GM12891 (cell line): ENCODE results near the gene SNX20.
A peak's percentile ranks its signal among the peaks of the same experiment; 100 is the strongest.

Source experiments
- DNase-seq: peaks from one replicate; pipeline ENCODE4 v3.0.0; 2011; ENCODE audit warnings: low spot score; ENCODE audit not compliant: insufficient read length
- FAIRE-seq: peaks from 2 replicates; lab custom pipeline; 2011; peaks lifted over from hg19 to GRCh38; lab: Jason Lieb, UNC
- PAX5 ChIP-seq: IDR thresholded peaks from 2 replicates; pipeline ENCODE4 v1.6.1; 2011; ENCODE audit warnings: low read length, moderate library complexity, mild to moderate bottlenecking; ENCODE audit not compliant: insufficient read depth, severe bottlenecking
- POLR2A ChIP-seq: IDR thresholded peaks from 2 replicates; pipeline ENCODE4 v1.6.1; 2011; ENCODE audit warnings: low read depth, low read length, control low read depth
- POLR2AphosphoS5 ChIP-seq: IDR thresholded peaks from 2 replicates; pipeline ENCODE4 v1.6.1; 2011; ENCODE audit warnings: low read depth, low read length, control low read depth
- POU2F2 ChIP-seq: IDR thresholded peaks from 2 replicates; pipeline ENCODE4 v1.6.1; 2011; ENCODE audit warnings: low read depth, mild to moderate bottlenecking, control low read depth, low read length, moderate library complexity
- SPI1 ChIP-seq: IDR thresholded peaks from 2 replicates; pipeline ENCODE4 v1.6.1; 2011; ENCODE audit warnings: low read depth, low read length, control low read depth
- TAF1 ChIP-seq: IDR thresholded peaks from 2 replicates; pipeline ENCODE4 v1.6.1; 2011; ENCODE audit warnings: low read depth, low read length, control low read depth

The SNX20 gene

DNA sequence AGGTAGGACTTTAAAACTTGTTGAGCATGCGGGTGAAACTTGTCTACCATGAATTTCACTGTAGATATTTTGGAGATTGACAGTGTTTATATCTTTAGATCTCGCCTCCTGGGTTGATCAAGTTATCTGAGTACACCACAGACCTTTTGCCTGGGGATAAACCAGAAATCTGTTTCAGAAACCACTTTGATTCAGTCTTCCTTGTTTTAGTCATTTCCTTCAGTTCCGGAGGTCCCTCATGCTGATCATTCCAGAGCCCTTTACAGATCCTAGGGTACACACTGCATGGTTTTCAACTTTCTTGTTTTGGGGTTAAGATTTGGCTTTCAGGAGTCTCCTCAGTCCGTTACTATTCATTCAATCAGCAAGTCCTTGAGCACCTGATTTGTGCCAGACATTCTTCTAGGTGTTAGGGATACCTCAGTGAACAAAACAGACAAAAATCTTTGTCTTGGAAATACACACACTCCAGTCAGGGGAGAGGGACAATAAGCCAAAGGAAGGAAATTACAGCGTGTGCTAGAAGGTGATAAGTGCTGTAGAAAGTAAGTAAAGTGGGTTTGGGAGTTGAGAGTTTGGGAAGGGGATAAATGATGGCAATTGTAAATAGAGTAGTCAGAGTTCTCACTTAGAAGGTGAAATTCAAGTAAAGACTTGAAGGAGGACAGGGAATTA, 24.5 kb upstream of the SNX20 start:
- TF ChIP-seq POLR2A = no peak
- no peak for TF ChIP-seq PAX5
- TF ChIP-seq POU2F2 = no peak
- TF ChIP-seq POLR2AphosphoS5 = no peak
- TF ChIP-seq SPI1 = no peak
- TF ChIP-seq TAF1 = no peak
- FAIRE-seq (no peak), DNase-seq (no peak)

DNA sequence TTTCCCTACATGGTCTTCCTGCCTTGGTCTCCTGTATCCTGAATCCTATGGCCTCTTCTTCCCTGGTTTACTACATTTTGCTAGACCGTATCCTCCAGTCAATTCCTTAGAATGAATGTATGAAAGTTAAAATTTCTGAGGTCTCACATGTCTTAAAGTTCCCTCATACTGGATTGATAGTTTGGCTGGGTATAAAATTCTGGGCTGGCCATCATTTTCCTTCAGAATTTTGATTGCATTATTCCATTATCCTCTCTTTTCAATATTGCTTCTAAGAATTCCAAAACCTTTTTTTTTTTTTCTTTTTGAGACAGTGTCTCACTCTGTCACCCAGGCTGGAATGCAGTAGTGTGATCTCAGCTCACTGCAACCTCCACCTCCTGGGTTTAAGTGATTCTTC, 23.1 kb upstream of the SNX20 start:
- no peak for TF ChIP-seq PAX5
- TF ChIP-seq SPI1 = no peak
- no peak for TF ChIP-seq POLR2A
- no peak for TF ChIP-seq TAF1
- TF ChIP-seq POU2F2 = no peak
- TF ChIP-seq POLR2AphosphoS5 = no peak
- FAIRE-seq (no peak), DNase-seq (no peak)

DNA sequence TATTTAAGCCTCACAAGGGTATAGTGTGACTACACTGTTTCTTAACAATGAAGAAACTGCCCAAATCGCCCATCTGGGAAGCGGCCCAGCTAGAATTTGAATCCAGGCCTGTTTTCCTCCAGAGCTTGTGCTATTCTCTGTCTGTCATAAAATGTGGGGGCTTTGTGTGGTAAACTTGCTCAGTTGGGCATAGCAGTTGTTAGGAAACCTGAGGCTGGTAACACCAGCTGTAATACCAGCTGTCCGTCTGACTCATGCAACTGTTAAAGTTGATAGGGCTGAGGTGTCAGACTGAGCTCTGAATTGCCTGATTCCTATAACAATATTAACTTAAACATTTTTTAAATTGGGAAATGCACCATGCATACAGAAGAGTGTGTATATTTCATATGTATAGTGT, 21.6 kb upstream of the SNX20 start:
- FAIRE-seq = no peak
- TF ChIP-seq POLR2AphosphoS5 (no peak), POU2F2 (no peak), SPI1 (no peak), PAX5 (no peak), TAF1 (no peak), POLR2A (no peak)
- DNase-seq = no peak

DNA sequence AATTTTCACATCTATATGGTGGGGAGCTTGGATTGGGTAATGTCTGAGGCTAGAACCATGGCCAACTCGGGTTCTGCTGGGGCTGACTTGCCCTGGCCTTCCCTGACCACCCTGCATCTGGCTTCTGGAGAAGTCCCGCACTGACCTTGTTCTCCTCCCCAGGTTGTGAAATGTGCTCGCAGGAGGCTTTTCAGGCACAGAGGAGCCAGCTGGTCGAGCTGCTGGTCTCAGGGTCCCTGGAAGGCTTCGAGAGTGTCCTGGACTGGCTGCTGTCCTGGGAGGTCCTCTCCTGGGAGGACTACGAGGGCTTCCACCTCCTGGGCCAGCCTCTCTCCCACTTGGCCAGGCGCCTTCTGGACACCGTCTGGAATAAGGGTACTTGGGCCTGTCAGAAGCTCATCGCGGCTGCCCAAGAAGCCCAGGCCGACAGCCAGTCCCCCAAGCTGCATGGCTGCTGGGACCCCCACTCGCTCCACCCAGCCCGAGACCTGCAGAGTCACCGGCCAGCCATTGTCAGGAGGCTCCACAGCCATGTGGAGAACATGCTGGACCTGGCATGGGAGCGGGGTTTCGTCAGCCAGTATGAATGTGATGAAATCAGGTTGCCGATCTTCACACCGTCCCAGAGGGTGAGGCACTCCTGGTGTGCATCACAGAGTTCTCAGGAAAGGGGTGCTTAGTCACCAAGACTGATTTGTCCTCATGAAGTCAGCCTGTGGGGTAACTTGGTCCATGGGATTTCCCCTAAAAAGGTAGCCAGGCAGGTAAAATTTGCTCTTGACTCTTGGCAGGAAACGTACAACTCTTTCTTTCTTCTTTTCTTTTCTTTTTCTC, 18.4 kb upstream of the SNX20 start:
- no peak for TF ChIP-seq POLR2AphosphoS5
- TF ChIP-seq PAX5 = no peak
- TF ChIP-seq POU2F2 = no peak
- TF ChIP-seq TAF1 = no peak
- TF ChIP-seq SPI1 = no peak
- no peak for TF ChIP-seq POLR2A
- DNase-seq = no peak
- FAIRE-seq = peak; percentile 48

DNA sequence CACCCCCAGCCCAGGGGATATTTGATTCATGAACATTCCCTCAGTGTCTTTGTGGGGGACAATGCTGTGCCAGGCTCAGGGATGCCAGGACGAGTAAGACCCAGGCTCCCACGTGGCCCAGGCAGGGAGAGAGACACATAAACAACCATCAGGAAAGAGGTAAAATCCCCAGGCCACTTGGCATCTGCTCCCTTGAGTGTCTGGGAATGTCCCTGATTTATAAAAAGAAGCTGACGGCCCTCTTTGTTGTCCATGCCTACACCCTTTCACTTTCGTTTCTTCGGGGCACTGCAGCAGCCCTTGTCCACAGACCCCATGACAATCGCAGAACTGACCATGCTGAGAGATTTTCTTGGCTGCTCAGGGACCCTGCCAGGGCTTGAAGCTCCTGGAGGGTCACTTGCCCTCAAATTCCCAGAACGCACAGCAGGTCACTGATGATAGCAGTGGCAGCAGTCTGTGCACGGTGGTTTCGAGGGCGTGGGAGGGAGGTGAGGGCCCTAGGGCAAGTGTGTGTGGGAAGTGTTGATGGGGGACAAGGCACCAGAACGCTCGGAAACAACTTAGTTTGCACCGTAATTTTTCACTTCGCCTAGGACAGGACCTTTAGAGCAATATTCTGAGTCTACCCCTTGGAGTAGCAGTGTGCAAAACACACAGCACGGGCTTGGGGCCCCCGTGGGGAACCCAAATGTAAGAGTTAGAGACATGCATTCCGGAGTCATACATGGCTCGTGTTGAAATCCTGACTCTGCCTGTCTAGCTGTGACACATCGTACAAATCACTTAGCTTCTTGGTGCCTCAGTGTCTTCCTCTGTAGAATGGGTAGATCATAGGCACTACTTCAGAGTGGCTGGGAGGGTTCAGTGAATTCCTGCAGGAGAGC, 17.0 kb upstream of the SNX20 start:
- DNase-seq (no peak), FAIRE-seq (peak; percentile 96)

DNA sequence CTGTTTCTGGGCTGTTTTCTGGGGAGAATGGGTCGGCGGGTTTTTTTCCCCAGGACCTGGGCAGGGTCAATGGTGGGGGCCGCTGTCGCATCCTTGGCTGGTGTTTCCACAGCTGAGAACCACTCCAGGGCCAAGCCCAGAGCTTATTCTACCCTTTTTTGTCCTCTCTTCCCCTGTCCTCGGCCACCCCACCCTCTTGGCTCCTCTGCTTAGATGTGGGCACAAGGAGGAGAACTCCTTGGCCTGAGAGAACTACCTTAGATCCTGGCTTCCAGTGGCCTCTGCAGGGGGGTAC, 16.3 kb upstream of the SNX20 start:
- FAIRE-seq (no peak), DNase-seq (no peak)
- no peak for TF ChIP-seq SPI1
- TF ChIP-seq POLR2AphosphoS5 = no peak
- TF ChIP-seq POLR2A = no peak
- no peak for TF ChIP-seq TAF1

More for the DNA sequence above, 17.0 kb upstream of the SNX20 start:
- TF ChIP-seq SPI1 (no peak), PAX5 (no peak), POLR2AphosphoS5 (no peak), TAF1 (peak; percentile 15; the same call in 1 of the 2 replicates), POLR2A (no peak), POU2F2 (peak; percentile 49; the same call in 1 of the 2 replicates)

DNA sequence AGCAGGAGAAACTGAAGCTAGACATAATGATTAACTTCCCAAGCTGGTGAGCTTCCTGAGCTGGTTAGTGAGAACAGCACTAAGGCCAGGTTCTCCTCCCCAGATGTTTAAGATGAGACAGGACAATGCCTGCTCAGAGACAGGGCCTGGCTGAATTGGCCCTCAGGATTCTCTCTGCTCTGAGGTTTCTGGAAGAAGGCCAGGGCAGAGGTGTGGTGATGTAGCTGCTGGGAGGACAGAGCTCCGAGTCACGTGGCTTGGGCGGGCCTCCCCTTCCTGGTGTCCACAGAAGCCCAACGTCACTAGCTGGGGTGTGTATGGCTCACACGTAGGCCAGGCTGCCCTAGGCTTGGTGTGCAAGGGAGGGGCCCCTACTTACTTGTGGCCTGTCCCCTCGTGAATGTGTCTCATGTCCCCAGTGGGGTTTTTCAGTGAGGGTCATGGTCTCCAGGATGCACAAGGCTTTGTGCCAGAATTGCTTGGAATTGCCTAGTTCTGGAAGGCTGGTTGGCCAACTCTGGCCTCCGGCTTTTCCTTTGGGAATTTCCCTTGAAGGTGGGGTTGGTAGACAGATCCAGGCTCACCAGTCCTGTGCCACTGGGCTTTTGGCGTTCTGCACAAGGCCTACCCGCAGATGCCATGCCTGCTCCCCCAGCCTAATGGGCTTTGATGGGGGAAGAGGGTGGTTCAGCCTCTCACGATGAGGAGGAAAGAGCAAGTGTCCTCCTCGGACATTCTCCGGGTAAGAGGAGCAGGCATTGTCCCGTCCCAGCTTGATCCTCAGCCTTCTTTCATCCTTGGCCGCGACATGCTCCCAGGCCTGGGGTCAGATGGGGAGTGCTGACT, 15.7 kb upstream of the SNX20 start:
- TF ChIP-seq TAF1 = 0 out of 2 replicates have a peak, but pooled peaks have one; percentile 14
- TF ChIP-seq POLR2AphosphoS5 = no peak
- no peak for DNase-seq
- peak; percentile 93 for FAIRE-seq

DNA sequence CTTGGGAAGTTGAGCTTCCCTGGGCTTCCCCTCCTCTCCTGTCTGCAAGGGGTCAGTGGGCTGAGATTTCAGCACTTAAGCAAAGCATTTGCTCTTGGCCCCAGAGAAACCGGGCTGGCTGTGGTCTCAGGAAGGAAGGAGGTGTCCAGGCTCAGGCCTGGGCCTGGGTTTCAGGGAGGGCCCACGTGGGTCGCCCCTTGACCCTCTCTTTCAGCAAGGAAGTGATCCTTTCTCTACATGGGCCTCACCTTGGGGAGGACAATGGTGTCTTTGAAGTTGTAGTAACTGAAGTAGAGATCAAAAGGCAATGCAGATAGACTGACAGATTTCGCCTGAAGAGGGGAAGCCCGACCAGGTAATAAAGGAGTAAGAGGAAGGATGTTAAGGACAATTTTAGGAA, 15.0 kb upstream of the SNX20 start:
- FAIRE-seq (no peak), DNase-seq (no peak)
- TF ChIP-seq PAX5 = no peak
- TF ChIP-seq SPI1 = peak; percentile 77
- no peak for TF ChIP-seq TAF1
- no peak for TF ChIP-seq POLR2A
- no peak for TF ChIP-seq POU2F2
- no peak for TF ChIP-seq POLR2AphosphoS5
